GM12864 (cell line): Measurements from ENCODE around the gene MNS1.

Experiments used
- DNase-seq: peaks from one replicate; pipeline ENCODE4 v3.0.0-alpha.2; 2011; ENCODE audit warnings: low read depth
- H3K4me3 ChIP-seq: 2 replicates; pipeline ENCODE4 v1.5.1; 2011; ENCODE audit warnings: mild to moderate bottlenecking, low read depth, low read length, control low read depth
- CTCF ChIP-seq: IDR thresholded peaks from 2 replicates; pipeline ENCODE4 v1.5.1; 2011; ENCODE audit warnings: low read depth, mild to moderate bottlenecking, moderate library complexity, low read length, control low read depth, inconsistent platforms; ENCODE audit errors: missing control alignments

Gene MNS1

GRCh38 chr15:56390739-56391267 lies 74.1 kb downstream of the MNS1 start:
- DNase-seq: no peak
- H3K4me3 ChIP-seq: no peak overlapping the region
- no peak for TF ChIP-seq CTCF

GRCh38 chr15:56385908-56386307 lies 79.0 kb downstream of the MNS1 start:
- no peak for DNase-seq
- no peak for TF ChIP-seq CTCF
- H3K4me3 ChIP-seq: no peak overlapping the region

DNA sequence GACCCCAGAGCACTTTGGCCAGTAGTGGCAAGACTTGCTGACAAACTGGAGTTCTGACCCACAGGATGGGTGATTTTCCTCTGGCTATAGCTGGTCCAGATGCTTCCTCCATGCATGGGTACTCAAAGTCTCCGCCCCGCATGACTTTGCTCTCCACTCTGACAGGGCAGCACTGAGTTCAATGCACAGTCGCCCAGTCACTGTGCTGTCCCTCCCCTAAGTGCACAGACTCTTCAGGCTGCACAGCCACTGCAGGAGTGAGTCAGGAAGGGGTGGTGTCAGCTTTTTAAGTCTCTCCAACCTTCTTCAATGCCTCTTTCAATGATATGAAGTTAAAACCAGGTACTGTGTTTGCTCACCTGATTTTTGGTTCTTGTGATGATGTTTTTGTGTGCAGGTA lies 81.9 kb downstream of the MNS1 start:
- TF ChIP-seq CTCF: no peak
- no peak overlapping the region for H3K4me3 ChIP-seq
- no peak for DNase-seq
